ENCODE measurements around the gene APOC3.

- no peak for TF ChIP-seq CTCF (conservative IDR thresholded peaks at IDR 0.05)
- no peak for TF ChIP-seq ZFX (IDR thresholded peaks at IDR 0.05)
Measured at GRCh38 chr11:116790167-116791001, 39.3 kb upstream of the APOC3 start.

Measured in C4-2B (cell line).